Heart right ventricle (tissue), 16 donors: ENCODE results near the gene COL6A3. TPM values are rescaled to one million over a fixed set of nuclear protein-coding genes. Genes with fewer than 3 reads are reported as not detected.

Source experiments
- ATAC-seq, 8 donors: fragments of 200-7000 bp; cut with Tn5 transposase; one replicate each; pipeline ENCODE4 v1.9.1; 2020; ENCODE audit warnings: mild to moderate bottlenecking in 8 of 8, moderate library complexity in 8 of 8, moderate number of reproducible peaks in 1 of 8
- DNase-seq, 2 donors: peaks; one replicate each; pipeline ENCODE4 v3.0.0-alpha.2; 2020
- H3K27ac ChIP-seq, 10 donors: fragments of 200-600 bp; sonication (generic) in 2 of 10; one replicate each; pipeline versions ENCODE4 v1.5.0 to v1.8.0; 2020 to 2022; ENCODE audit warnings: mild to moderate bottlenecking in 3 of 10
- H3K27me3 ChIP-seq, 7 donors: fragments of 200-600 bp; one replicate each; pipeline ENCODE4 v1.8.0; 2021 to 2022; ENCODE audit warnings: mild to moderate bottlenecking in 2 of 7
- H3K36me3 ChIP-seq, 9 donors: fragments of 200-600 bp; sonication (generic) in 1 of 9; one replicate each; pipeline versions ENCODE4 v1.5.0 to v1.8.0; 2020 to 2022; ENCODE audit warnings: mild to moderate bottlenecking in 2 of 9
- H3K4me1 ChIP-seq, 9 donors: fragments of 200-600 bp; sonication (generic) in 1 of 9; one replicate each; pipeline versions ENCODE4 v1.5.0 to v1.8.0; 2020 to 2022; ENCODE audit warnings: mild to moderate bottlenecking in 4 of 9
- H3K4me3 ChIP-seq, 10 donors: fragments of 200-600 bp; sonication (generic) in 2 of 10; one replicate each; pipeline versions ENCODE4 v1.5.0 to v1.8.0; 2020 to 2022; ENCODE audit warnings: mild to moderate bottlenecking in 7 of 10, moderate library complexity in 2 of 10
- H3K9me3 ChIP-seq, 11 donors: fragments of 200-600 bp in 10 of 11; sonication (generic) in 2 of 11; one replicate each; pipeline versions ENCODE4 v1.5.0 to v1.8.0; 2013 to 2022; ENCODE audit warnings: mild to moderate bottlenecking in 2 of 11, control low read depth in 1 of 11, moderate library complexity in 1 of 11
- CTCF ChIP-seq, 9 donors: fragments of 200-600 bp; sonication (generic) in 2 of 9; IDR thresholded peaks; one replicate each; pipeline versions ENCODE4 v1.5.0 to v1.8.0; 2021 to 2022; ENCODE audit warnings: antibody characterized with exemption in 9 of 9, mild to moderate bottlenecking in 5 of 9, moderate library complexity in 1 of 9
- WGBS, 2 donors: extraction: QIAGEN DNeasy Blood & Tissue Kit; methylation state at CpG; one replicate each; pipeline ENCODE4 v1.1.7; 2013; ENCODE audit warnings: inconsistent platforms in 1 of 2; 5-methylcytosine and 5-hydroxymethylcytosine counted together
- intact Hi-C, 10 donors: fragments of 100-400 bp; cut with DNase I; formaldehyde crosslinking; loops; one replicate each; pipeline versions ENCODE4 v1.11.1 to v1.14.2; 2022
- polyA plus RNA-seq, 2 donors: library from polyadenylated mRNA; stranded (reverse); fragments of 200-250 nt; gene quantifications; one replicate each; pipeline ENCODE4 v1.2.3, GENCODE V29; 2013
- total RNA-seq, 10 donors: library from RNA; stranded (reverse); fragmentation: NEBNext Ultra II Directional in 3 of 10; extraction: Animal tissue kit (Norgen Biotek cat#: 25700) in 3 of 10; gene quantifications; one replicate each; pipeline versions ENCODE4 v1.2.1 to v1.2.4, GENCODE V29; 2021 to 2023
- donor health status: Arrhythmogenic right ventricular cardiomyopathy.
- donor health status: ischemic (EF 13 %, LVEDD 7.1; RV severe dilation, severe dysfunction).
- donor health status: healthy with polysubstance abuse.
- donor health status: DM: no; HTN: yes; CAD: no.
- donor health status: DM: no; HTN: no; CAD: no.
- donor health status: ischemic (EF 25% LVEDD 6.9; RV normal size, moderate dysfunction).
- donor health status: ischemic (EF 25% LVEDD 5.7; RV mildly dilated, moderate dysfunction).
- donor health status: healthy.
- donor health status: DM: yes; HTN: yes; CAD: no.
- donor health status: Ischemic cardiomyopathy.
- donor health status: ischemic (EF 35%, LVEDD 5.7; RV mildly dilated, moderate dysfunction).
- donor health status: nonischemic (EF 11% LVEDD 7.7; RV severe dilation, severe dysfunction).
- donor health status: DM: yes; HTN: yes; CAD: no.
- donor health status: PGD.
- donor health status: ischemic (EF 29% LVEDD 5.4; RV normal size, mild dysfunction).
- donor health status: nonischemic (EF 23%, LVEDD 6.1; RV moderate dilation, normal function).

The COL6A3 gene
- total and polyA plus RNA-seq, 12 donors: 27.7 to 222 (median 47.5) TPM

DNA sequence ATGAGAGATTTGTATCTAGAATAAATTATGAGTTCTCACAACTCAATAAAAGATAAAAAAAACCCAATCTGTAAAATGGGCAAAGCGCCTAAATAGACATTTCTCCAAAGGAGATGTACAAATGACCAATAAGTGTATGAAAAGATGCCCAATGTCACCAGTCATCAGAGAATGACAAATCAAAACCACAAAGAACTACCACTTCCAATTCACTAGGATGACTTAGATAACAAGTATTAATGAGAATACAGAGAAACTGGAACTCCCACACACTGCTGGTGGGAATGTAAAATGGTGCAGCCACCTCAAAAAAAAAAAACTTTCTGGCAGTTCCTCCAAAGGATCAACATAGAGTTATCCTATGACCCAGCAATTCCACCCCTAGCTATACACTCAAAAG, 17.4 kb upstream of the COL6A3 start:
- Histone ChIP-seq H3K9me3 (no peaks in the 10 kb centered on the region), H3K27ac (no peak overlapping the region), H3K4me3 (no peak overlapping the region), H3K27me3 (peaks cover 0 to 30% (median 9%) of the 10 kb centered on the region in 7 donors), H3K4me1 (peaks cover 0 to 43% (median 14%) of the 10 kb centered on the region in 9 donors), H3K36me3 (no peaks in the 10 kb centered on the region)
- TF ChIP-seq CTCF (IDR thresholded peaks at IDR 0.05): no peak
- 94 to 95% methylated on average over 1 of the region's 1 CpG for WGBS, 2 donors
- intact Hi-C loops: no loop called here
- no peak for DNase-seq
- ATAC-seq: no peak

GRCh38 chr2:237430861-237431260, 16.9 kb upstream of the COL6A3 start:
- 89 to 96% methylated on average over 1 of the region's 1 CpG for WGBS, 2 donors
- Histone ChIP-seq H3K4me1 (peaks cover 0 to 43% (median 13%) of the 10 kb centered on the region in 9 donors), H3K36me3 (no peaks in the 10 kb centered on the region), H3K27ac (no peak overlapping the region), H3K9me3 (no peaks in the 10 kb centered on the region), H3K27me3 (peaks cover 0 to 30% (median 9%) of the 10 kb centered on the region in 7 donors), H3K4me3 (no peak overlapping the region)
- no peak for TF ChIP-seq CTCF (IDR thresholded peaks at IDR 0.05)
- ATAC-seq (no peak), DNase-seq (no peak)
- intact Hi-C loops: no loop called here

DNA sequence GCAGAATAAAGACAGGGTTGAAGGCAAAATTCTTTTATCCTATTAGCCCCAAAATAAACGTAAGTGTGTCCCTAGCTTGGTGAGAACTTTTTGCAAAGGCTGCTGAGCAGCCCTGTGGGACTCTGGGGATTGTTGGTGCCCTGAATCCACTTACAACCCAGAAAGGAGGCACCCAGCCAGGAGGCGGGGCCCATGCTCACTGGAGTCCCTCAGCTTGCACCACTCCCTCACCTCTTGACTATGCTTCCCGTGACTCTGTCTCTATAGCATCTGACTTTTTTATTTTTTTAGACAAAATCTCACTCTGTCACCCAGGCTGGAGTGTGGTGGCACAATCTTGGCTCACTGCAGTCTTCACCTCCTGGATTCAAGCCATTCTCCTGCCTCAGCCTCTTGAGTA, 15.8 kb upstream of the COL6A3 start:
- Histone ChIP-seq H3K27me3 (peaks cover 0 to 26% (median 6%) of the 10 kb centered on the region in 7 donors), H3K4me3 (no peak overlapping the region), H3K36me3 (no peaks in the 10 kb centered on the region), H3K27ac (no peak overlapping the region), H3K9me3 (no peaks in the 10 kb centered on the region), H3K4me1 (peaks cover 0 to 43% (median 10%) of the 10 kb centered on the region in 9 donors)
- ATAC-seq: no peak
- 81% methylated on average over 3 of the region's 3 CpGs for whole genome bisulfite sequencing, 2 donors
- TF ChIP-seq CTCF (IDR thresholded peaks at IDR 0.05): no peak
- DNase-seq: no peak
- intact Hi-C loops: loop anchor here in 1 of 10 donors (10.0 kb wide), 1 partner anchor 145 kb away; no protein-coding TSS in a partner anchor

DNA sequence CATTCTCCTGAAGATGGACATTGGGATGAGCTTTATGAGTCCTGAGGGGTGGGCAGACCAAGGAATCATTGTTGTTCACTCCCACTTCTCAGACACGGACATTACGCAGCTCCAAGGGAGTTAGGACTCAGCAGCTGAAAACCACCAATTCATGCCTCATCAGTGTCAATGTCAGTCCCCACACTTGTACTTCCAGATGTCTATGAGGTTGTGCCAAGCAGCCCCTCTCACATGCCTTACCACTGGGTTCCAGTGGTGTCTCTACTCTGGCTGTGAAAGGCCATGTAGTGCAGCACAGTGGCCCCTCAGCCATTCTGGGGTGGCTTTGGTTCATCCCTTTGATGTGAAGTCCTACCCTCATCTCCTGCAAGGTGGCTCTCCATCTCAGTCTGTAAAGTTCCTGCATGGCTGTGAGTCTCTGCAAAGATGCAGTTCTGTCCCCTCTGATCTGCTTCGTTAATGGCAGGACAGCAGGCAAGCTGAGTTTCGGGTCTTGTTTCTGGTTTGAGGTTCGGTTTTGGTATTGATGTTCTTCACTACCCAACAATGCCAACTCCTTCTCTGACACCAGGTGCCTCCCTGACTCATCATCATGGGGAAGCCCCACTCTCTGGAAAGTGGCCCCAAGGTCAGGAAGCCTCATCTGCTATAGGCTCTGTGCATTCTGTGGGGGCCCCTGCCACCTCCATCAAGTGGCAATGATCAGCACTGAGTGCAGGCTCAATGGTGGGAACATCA, 14.0 kb upstream of the COL6A3 start:
- no peak overlapping the region for H3K27ac ChIP-seq
- DNase-seq (no peak), ATAC-seq (no peak)
- peaks cover 0 to 26% (median 6%) of the 10 kb centered on the region in 7 donors for H3K27me3 ChIP-seq
- no peaks in the 10 kb centered on the region for H3K36me3 ChIP-seq
- no peak overlapping the region for H3K4me3 ChIP-seq
- no peaks in the 10 kb centered on the region for H3K9me3 ChIP-seq
- no peak for TF ChIP-seq CTCF (IDR thresholded peaks at IDR 0.05)
- 92 to 96% methylated on average over 5 of the region's 5 CpGs for WGBS, 2 donors
- peaks cover 0 to 24% (median 8%) of the 10 kb centered on the region in 9 donors for H3K4me1 ChIP-seq
- intact Hi-C loops: loop anchor here in 1 of 10 donors (10.0 kb wide), 1 partner anchor 147 kb away; no protein-coding TSS in a partner anchor
